ENCODE measurements around the gene PDS5B. TPM values are rescaled to one million over a fixed set of nuclear protein-coding genes. Genes with fewer than 3 reads are reported as not detected.

The PDS5B gene
- total and polyA plus RNA-seq, 2 of the 8 experiments (the other 6 are each of a cell fraction or from before 2014, with no cell fraction given): 5.5 to 54.6 TPM

GRCh38 chr13:32676242-32676641 lies 90.0 kb downstream of the PDS5B start:
- Histone ChIP-seq H3K79me1 (ENCODE audit: low read depth, low read length) (no peaks in the 10 kb centered on the region), H4K8ac (ENCODE audit: extremely low read depth, insufficient read depth, low read length) (no peak overlapping the region), H2BK20ac (ENCODE audit: low read length) (no peak overlapping the region), H2BK12ac (ENCODE audit: low read depth, low read length) (no peak overlapping the region), H3K36me3 (ENCODE audit: control insufficient read depth in 2 of 4, insufficient read depth in 4 of 4, low read length in 3 of 4) (peaks cover 0 to 11% (median 1%) of the 10 kb centered on the region in 4 experiments; a peak in 3 of 8 replicates), H3K4me1 (replicated peaks in 1 of 4; ENCODE audit: control insufficient read depth in 3 of 4, insufficient read depth in 4 of 4, low read length in 3 of 4) (no peaks in the 10 kb centered on the region), H3K56ac (replicated peaks; ENCODE audit: insufficient read length, low read depth, low read length) (no peak overlapping the region), H2BK5ac (ENCODE audit: low read depth, low read length) (no peak overlapping the region), H3K23me2 (ENCODE audit: low read depth, low read length) (peaks cover 3% of the 10 kb centered on the region; the same call in 1 of the 2 replicates), H4K20me1 (replicated peaks in 1 of 2; ENCODE audit: control insufficient read depth in 1 of 2, insufficient read depth in 2 of 2, low read length in 2 of 2) (no peaks in the 10 kb centered on the region), H3K14ac (ENCODE audit: insufficient read length) (no peak overlapping the region), H3K18ac (ENCODE audit: extremely low read depth, low read length) (no peak overlapping the region), H3K9ac (replicated peaks in 1 of 4; ENCODE audit: extremely low read depth in 1 of 4, low read depth in 3 of 4, low read length in 3 of 4) (no peak overlapping the region), H2AFZ (ENCODE audit: low read length) (no peak overlapping the region), H2AK5ac (ENCODE audit: low read depth, low read length) (no peak overlapping the region), H3K9me3 (ENCODE audit: insufficient read depth in 2 of 2, low read depth in 1 of 2, low read length in 1 of 2) (no peaks in the 10 kb centered on the region), H3K4ac (replicated peaks; ENCODE audit: insufficient read length, low read depth, low read length) (no peak overlapping the region), H4K5ac (ENCODE audit: insufficient read length, low read depth, low read length) (no peak overlapping the region), H3K27ac (ENCODE audit: low read depth, low read length) (no peak overlapping the region), H2BK120ac (replicated peaks; ENCODE audit: low read depth, low read length) (no peak overlapping the region), H3K4me2 (ENCODE audit: insufficient read depth in 1 of 2, low read depth in 2 of 2, low read length in 2 of 2) (no peak overlapping the region), H3K4me3 (ENCODE audit: extremely low read depth in 1 of 4, insufficient read depth in 2 of 4, low read depth in 3 of 4, low read length in 4 of 4) (no peak overlapping the region), H3K23ac (ENCODE audit: insufficient read length) (no peak overlapping the region), H3K79me2 (ENCODE audit: control insufficient read depth in 1 of 2, insufficient read depth in 2 of 2, low read length in 2 of 2) (no peaks in the 10 kb centered on the region), H2BK15ac (ENCODE audit: low read length) (no peak overlapping the region), H4K91ac (replicated peaks; ENCODE audit: insufficient read length, low read length) (no peak overlapping the region), H3K27me3 (replicated peaks in 1 of 4; ENCODE audit: control insufficient read depth in 3 of 4, extremely low read depth in 1 of 4, insufficient read depth in 3 of 4, low read length in 3 of 4) (no peaks in the 10 kb centered on the region)
- no peak for DNase-seq (ENCODE audit: low read depth in 1 of 2, low spot score in 2 of 2)
- WGBS, 2 experiments (ENCODE audit: extremely low coverage in 1 of 2, insufficient coverage in 1 of 2, insufficient read length in 1 of 2, insufficient replicate concordance in 2 of 2, low coverage in 1 of 2, low lambda C conversion rate in 2 of 2, missing lambda C conversion rate in 1 of 2): 97% methylated on average over 4 of the region's 4 CpGs; no CpG with 5 or more reads in 1 of the 2 experiments
- POLR2A ChIA-PET (ENCODE audit: partially characterized antibody): no interaction called here
- CTCF ChIA-PET (ENCODE audit: partially characterized antibody): interaction anchor here (1.3 kb wide), 1 partner anchor 26 kb away, joined by 3 read pairs; no protein-coding TSS in a partner anchor
- TF ChIP-seq SUZ12 (IDR thresholded peaks at IDR 0.05; ENCODE audit: low read length) (no peak), CREB1 (IDR thresholded peaks at IDR 0.05) (no peak), RBBP5 (IDR thresholded peaks at IDR 0.05; ENCODE audit: borderline replicate concordance, low read depth, low read length) (no peak), ATF2 (IDR thresholded peaks at IDR 0.05; ENCODE audit: low read length) (no peak), MAX (IDR thresholded peaks at IDR 0.05) (no peak), KDM4A (IDR thresholded peaks at IDR 0.05; ENCODE audit: low read depth, low read length, severe bottlenecking) (no peak), POU5F1 (IDR thresholded peaks at IDR 0.05; ENCODE audit: low read depth, low read length) (no peak), BRCA1 (IDR thresholded peaks at IDR 0.05; ENCODE audit: low read depth, low read length) (no peak), CEBPB (IDR thresholded peaks at IDR 0.05; ENCODE audit: low read depth, low read length) (no peak), MAFK (IDR thresholded peaks at IDR 0.05; ENCODE audit: low read depth, low read length) (no peak), SP1 (IDR thresholded peaks at IDR 0.05; ENCODE audit: low read depth, low read length) (no peak), CBX5 (IDR thresholded peaks at IDR 0.05; ENCODE audit: low read depth, low read length) (no peak)
- no peak for FAIRE-seq

Measured in H1 (cell line).